Liver (tissue), 9 donors: ENCODE measurements around the gene ZFP2. TPM values are rescaled to one million over a fixed set of nuclear protein-coding genes. Genes with fewer than 3 reads are reported as not detected.
"Not testable (repeated sequence)": the region's sequence is repeated elsewhere in the genome, so short reads cannot be mapped to it uniquely, and the experiment has no call there.

ENCODE experiments used
- DNase-seq: peaks from one replicate; pipeline ENCODE4 v3.0.0-alpha.2; 2017; ENCODE audit warnings: low spot score
- H3K27ac ChIP-seq, 2 donors: one replicate each; pipeline ENCODE4 v1.7.0; 2013; ENCODE audit warnings: inconsistent platforms in 2 of 2, low read length in 2 of 2, control low read depth in 1 of 2, low read depth in 1 of 2, mild to moderate bottlenecking in 1 of 2
- H3K27me3 ChIP-seq, 4 donors: one replicate each; pipeline versions ENCODE4 v1.6.1 to v1.7.0; 2013; ENCODE audit warnings: low read length in 3 of 4, inconsistent platforms in 1 of 4, mild to moderate bottlenecking in 1 of 4, moderate library complexity in 1 of 4; ENCODE audit not compliant: control insufficient read depth in 4 of 4, insufficient read depth in 4 of 4
- H3K36me3 ChIP-seq, 4 donors: one replicate each; pipeline versions ENCODE4 v1.6.1 to v1.7.0; 2013; ENCODE audit warnings: low read length in 3 of 4, mild to moderate bottlenecking in 3 of 4, low read depth in 1 of 4, moderate library complexity in 1 of 4; ENCODE audit not compliant: control insufficient read depth in 4 of 4, insufficient read depth in 3 of 4
- H3K4me1 ChIP-seq, 4 donors: one replicate each; pipeline versions ENCODE4 v1.6.1 to v1.7.0; 2013; ENCODE audit warnings: low read length in 3 of 4, mild to moderate bottlenecking in 3 of 4, moderate library complexity in 1 of 4; ENCODE audit not compliant: control insufficient read depth in 4 of 4, insufficient read depth in 4 of 4
- H3K4me3 ChIP-seq, 3 donors: one replicate each; pipeline versions ENCODE4 v1.6.1 to v1.7.0; 2013; ENCODE audit warnings: low read length in 3 of 3, control low read depth in 1 of 3, low read depth in 1 of 3, mild to moderate bottlenecking in 1 of 3
- H3K9ac ChIP-seq, 2 donors: one replicate each; pipeline ENCODE4 v1.7.0; 2013; ENCODE audit warnings: low read length in 2 of 2, mild to moderate bottlenecking in 2 of 2, moderate library complexity in 2 of 2, control low read depth in 1 of 2, low read depth in 1 of 2
- H3K9me3 ChIP-seq, 4 donors: one replicate each; pipeline versions ENCODE4 v1.6.1 to v1.7.0; 2013; ENCODE audit warnings: low read length in 3 of 4; ENCODE audit not compliant: control insufficient read depth in 4 of 4
- CTCF ChIP-seq: fragments of 150-350 bp; IDR thresholded peaks from 2 replicates; pipeline ENCODE4 v1.5.1; 2017; ENCODE audit warnings: improper control_type of control experiment, low read depth, low read length; ENCODE audit not compliant: missing input control
- EGR1 ChIP-seq, 2 donors: IDR thresholded peaks; 2 replicates each; pipeline ENCODE4 v1.6.1; 2016 to 2018; ENCODE audit warnings: antibody characterized with exemption in 2 of 2, low read depth in 2 of 2
- FOXA1 ChIP-seq: IDR thresholded peaks from 2 replicates; pipeline ENCODE4 v1.6.1; 2016; ENCODE audit warnings: antibody characterized with exemption
- FOXA2 ChIP-seq: IDR thresholded peaks from 2 replicates; pipeline ENCODE4 v1.6.1; 2016; ENCODE audit warnings: antibody characterized with exemption
- GABPA ChIP-seq, 2 donors: IDR thresholded peaks in 1 of 2; conservative IDR thresholded peaks in 1 of 2; 2 replicates each; pipeline ENCODE4 v1.6.1; 2016; ENCODE audit warnings: antibody characterized with exemption in 2 of 2, mild to moderate bottlenecking in 1 of 2, moderate library complexity in 1 of 2
- HNF4G ChIP-seq: IDR thresholded peaks from 2 replicates; pipeline ENCODE4 v1.6.1; 2016; ENCODE audit warnings: antibody characterized with exemption
- JUND ChIP-seq, 2 donors: IDR thresholded peaks; 2 replicates each; pipeline ENCODE4 v1.6.1; 2016; ENCODE audit warnings: antibody characterized with exemption in 2 of 2
- NR2F2 ChIP-seq: IDR thresholded peaks from 2 replicates; pipeline ENCODE4 v1.6.1; 2016; ENCODE audit warnings: antibody characterized with exemption
- RAD21 ChIP-seq, 2 donors: IDR thresholded peaks; 2 replicates each; pipeline ENCODE4 v1.6.1; 2016; ENCODE audit warnings: antibody characterized with exemption in 2 of 2, mild to moderate bottlenecking in 2 of 2
- REST ChIP-seq: IDR thresholded peaks from 2 replicates; pipeline ENCODE4 v1.6.1; 2016; ENCODE audit warnings: antibody characterized with exemption, mild to moderate bottlenecking
- SP1 ChIP-seq: IDR thresholded peaks from 2 replicates; pipeline ENCODE4 v1.6.1; 2018; ENCODE audit warnings: antibody characterized with exemption, mild to moderate bottlenecking
- YY1 ChIP-seq: IDR thresholded peaks from 2 replicates; pipeline ENCODE4 v1.6.1; 2016; ENCODE audit warnings: antibody characterized with exemption, mild to moderate bottlenecking
- WGBS: extraction: QIAGEN DNeasy Blood & Tissue Kit; methylation state at CpG from one replicate; pipeline ENCODE4 v1.1.7; 2013; 5-methylcytosine and 5-hydroxymethylcytosine counted together
- polyA plus RNA-seq, 2 donors: library from polyadenylated mRNA; stranded (reverse) in 1 of 2; unstranded in 1 of 2; fragments of 200-250 nt in 1 of 2; fragments of >200 nt in 1 of 2; fragmentation: Nextera tagmentation in 1 of 2; extraction: Ambion mirVana in 1 of 2; gene quantifications; one replicate each; pipeline versions ENCODE4 v1.2.1 to v1.2.3, GENCODE V29; 2013 to 2015
- total RNA-seq, 2 donors: library from RNA; depleted of rRNA; stranded (reverse); fragments of >200 nt; gene quantifications; one replicate each; pipeline ENCODE4 v1.2.3, GENCODE V29; 2014
- TF ChIP-seq, protein P1 (sequence below): IDR thresholded peaks from 2 replicates; pipeline ENCODE4 v1.6.1; 2016; ENCODE audit warnings: antibody characterized with exemption
- TF ChIP-seq, protein P2 (sequence below): IDR thresholded peaks from 2 replicates; pipeline ENCODE4 v1.6.1; 2016; ENCODE audit warnings: antibody characterized with exemption
- TF ChIP-seq, protein P3 (sequence below): IDR thresholded peaks from 2 replicates; pipeline ENCODE4 v1.6.1; 2016; ENCODE audit warnings: antibody characterized with exemption
- donor health status: healthy.
- donor health status: healthy.
- donor health status: healthy.
- donor health status: healthy.
- donor health status: healthy.

ZFP2 gene
- total and polyA plus RNA-seq, 4 donors, result 0.22 to 0.56 (median 0.49) TPM

DNA sequence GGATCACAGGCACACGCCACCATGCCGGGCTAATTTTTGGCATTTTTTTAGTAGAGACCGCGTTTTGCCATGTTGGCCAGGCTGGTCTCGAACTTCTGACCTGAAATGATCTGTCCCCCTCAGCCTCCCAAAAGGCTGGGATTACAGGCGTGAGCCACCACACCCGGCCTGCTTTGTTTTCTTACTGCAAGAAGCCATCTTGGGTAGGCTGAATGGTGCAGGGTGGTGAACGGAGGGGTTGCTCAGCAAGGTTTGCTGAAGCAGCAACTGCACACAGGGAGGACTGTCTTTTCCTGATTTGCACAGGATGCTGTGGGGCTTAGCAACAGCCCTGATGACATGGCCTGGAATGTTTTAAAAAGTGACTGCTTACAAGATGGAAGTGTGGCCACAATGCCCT lies 25.3 kb upstream of the ZFP2 start:
- Histone ChIP-seq H3K9me3 (peaks cover 29 to 61% (median 35%) of the 10 kb centered on the region in 4 donors), H3K27ac (no peak overlapping the region), H3K4me3 (peak overlapping the region in 1 of 3 donors; percentile 38), H3K27me3 (no peaks in the 10 kb centered on the region), H3K36me3 (peaks cover 28 to 82% (median 78%) of the 10 kb centered on the region in 4 donors), H3K4me1 (no peaks in the 10 kb centered on the region), H3K9ac (no peak overlapping the region)
- 97% methylated on average over 8 of the region's 8 CpGs for WGBS
- DNase-seq, result no peak
- TF ChIP-seq, protein P1, sequence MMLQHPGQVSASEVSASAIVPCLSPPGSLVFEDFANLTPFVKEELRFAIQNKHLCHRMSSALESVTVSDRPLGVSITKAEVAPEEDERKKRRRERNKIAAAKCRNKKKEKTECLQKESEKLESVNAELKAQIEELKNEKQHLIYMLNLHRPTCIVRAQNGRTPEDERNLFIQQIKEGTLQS, result no peak
- no peak for TF ChIP-seq HNF4G
- TF ChIP-seq RAD21 (IDR thresholded peaks at IDR 0.05), result no peak
- TF ChIP-seq FOXA1, result no peak
- TF ChIP-seq NR2F2, result no peak
- TF ChIP-seq CTCF, result no peak
- TF ChIP-seq FOXA2, result no peak
- no peak for TF ChIP-seq GABPA (IDR thresholded peaks at IDR 0.05 in 1 of 2, conservative IDR thresholded peaks at IDR 0.05 in 1 of 2)
- no peak for TF ChIP-seq EGR1 (IDR thresholded peaks at IDR 0.05; ENCODE audit: low read depth in 2 of 2)
- no peak for TF ChIP-seq SP1
- TF ChIP-seq, protein P2, sequence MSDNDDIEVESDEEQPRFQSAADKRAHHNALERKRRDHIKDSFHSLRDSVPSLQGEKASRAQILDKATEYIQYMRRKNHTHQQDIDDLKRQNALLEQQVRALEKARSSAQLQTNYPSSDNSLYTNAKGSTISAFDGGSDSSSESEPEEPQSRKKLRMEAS, result no peak
- TF ChIP-seq YY1, result no peak
- TF ChIP-seq REST, result no peak
- TF ChIP-seq JUND (IDR thresholded peaks at IDR 0.05), result no peak

- Histone ChIP-seq H3K36me3 (peaks cover 29 to 83% (median 78%) of the 10 kb centered on the region in 4 donors), H3K27me3 (no peaks in the 10 kb centered on the region), H3K27ac (no peak overlapping the region), H3K9me3 (peaks cover 41 to 77% (median 44%) of the 10 kb centered on the region in 4 donors), H3K9ac (no peak overlapping the region), H3K4me1 (no peaks in the 10 kb centered on the region), H3K4me3 (peak overlapping the region in 1 of 3 donors; percentile 45)
- 99% methylated on average over 1 of the region's 1 CpG for WGBS
- TF ChIP-seq EGR1 (IDR thresholded peaks at IDR 0.05; ENCODE audit: low read depth in 2 of 2), result no peak
- TF ChIP-seq, protein P3, sequence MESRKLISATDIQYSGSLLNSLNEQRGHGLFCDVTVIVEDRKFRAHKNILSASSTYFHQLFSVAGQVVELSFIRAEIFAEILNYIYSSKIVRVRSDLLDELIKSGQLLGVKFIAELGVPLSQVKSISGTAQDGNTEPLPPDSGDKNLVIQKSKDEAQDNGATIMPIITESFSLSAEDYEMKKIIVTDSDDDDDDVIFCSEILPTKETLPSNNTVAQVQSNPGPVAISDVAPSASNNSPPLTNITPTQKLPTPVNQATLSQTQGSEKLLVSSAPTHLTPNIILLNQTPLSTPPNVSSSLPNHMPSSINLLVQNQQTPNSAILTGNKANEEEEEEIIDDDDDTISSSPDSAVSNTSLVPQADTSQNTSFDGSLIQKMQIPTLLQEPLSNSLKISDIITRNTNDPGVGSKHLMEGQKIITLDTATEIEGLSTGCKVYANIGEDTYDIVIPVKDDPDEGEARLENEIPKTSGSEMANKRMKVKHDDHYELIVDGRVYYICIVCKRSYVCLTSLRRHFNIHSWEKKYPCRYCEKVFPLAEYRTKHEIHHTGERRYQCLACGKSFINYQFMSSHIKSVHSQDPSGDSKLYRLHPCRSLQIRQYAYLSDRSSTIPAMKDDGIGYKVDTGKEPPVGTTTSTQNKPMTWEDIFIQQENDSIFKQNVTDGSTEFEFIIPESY, result no peak
- no peak for DNase-seq
Observed at GRCh38 chr5:178872302-178872701, 23.4 kb upstream of the ZFP2 start.

DNA sequence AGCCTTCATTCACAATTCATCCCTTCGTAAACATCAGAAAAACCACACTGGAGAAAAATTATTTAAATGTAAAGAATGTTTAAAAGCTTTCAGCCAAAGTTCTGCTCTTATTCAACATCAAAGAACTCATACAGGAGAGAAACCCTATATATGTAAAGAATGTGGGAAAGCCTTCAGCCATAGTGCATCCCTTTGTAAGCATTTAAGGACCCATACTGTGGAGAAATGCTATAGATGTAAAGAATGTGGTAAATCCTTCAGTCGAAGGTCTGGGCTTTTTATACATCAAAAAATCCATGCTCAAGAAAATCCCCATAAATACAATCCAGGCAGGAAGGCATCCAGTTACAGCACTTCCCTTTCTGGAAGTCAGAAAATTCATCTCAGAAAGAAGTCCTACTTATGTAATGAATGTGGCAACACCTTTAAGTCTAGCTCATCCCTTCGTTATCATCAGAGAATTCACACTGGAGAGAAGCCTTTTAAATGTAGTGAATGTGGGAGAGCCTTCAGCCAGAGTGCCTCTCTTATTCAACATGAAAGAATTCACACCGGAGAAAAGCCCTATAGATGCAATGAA lies 12.5 kb upstream of the ZFP2 start:
- not testable (repeated sequence) for DNase-seq, H3K9ac ChIP-seq, H3K27me3 ChIP-seq, H3K4me1 ChIP-seq, H3K27ac ChIP-seq
- peaks cover 8 to 74% (median 63%) of the 10 kb centered on the region in 4 donors for H3K36me3 ChIP-seq
- 95% methylated on average over 4 of the region's 4 CpGs for WGBS
- peaks cover 41 to 82% (median 61%) of the 10 kb centered on the region in 4 donors for H3K9me3 ChIP-seq
- peak overlapping the region in 2 of 3 donors; percentile 3 to 20 for H3K4me3 ChIP-seq
